Psoas muscle (tissue), 8 donors: ENCODE measurements around the gene PPP1R3A. TPM values are rescaled to one million over a fixed set of nuclear protein-coding genes. Genes with fewer than 3 reads are reported as not detected.
A peak's percentile ranks its signal among the peaks of the same experiment; 100 is the strongest.

Experiments used
- ATAC-seq, 4 donors: fragments of 200-7000 bp; cut with Tn5 transposase; one replicate each; pipeline ENCODE4 v1.9.1; 2020; ENCODE audit warnings: moderate library complexity in 3 of 4, mild to moderate bottlenecking in 2 of 4
- DNase-seq, 2 donors: peaks; one replicate each; pipeline ENCODE4 v3.0.0-alpha.2; 2020
- H3K27ac ChIP-seq: fragments of 200-600 bp; one replicate; pipeline ENCODE4 v1.8.0; 2022
- H3K27me3 ChIP-seq, 3 donors: fragments of 200-600 bp in 1 of 3; one replicate each; pipeline versions ENCODE4 v1.6.1 to v1.8.0; 2013 to 2022; ENCODE audit warnings: low read length in 2 of 3, mild to moderate bottlenecking in 2 of 3, moderate library complexity in 1 of 3; ENCODE audit not compliant: insufficient read depth in 3 of 3
- H3K36me3 ChIP-seq, 2 donors: fragments of 200-600 bp in 1 of 2; one replicate each; pipeline versions ENCODE4 v1.6.1 to v1.8.0; 2013 to 2022; ENCODE audit warnings: low read depth in 1 of 2, mild to moderate bottlenecking in 1 of 2, moderate library complexity in 1 of 2; ENCODE audit not compliant: insufficient read depth in 1 of 2
- H3K4me1 ChIP-seq: fragments of 200-600 bp; one replicate; pipeline ENCODE4 v1.8.0; 2022
- H3K4me3 ChIP-seq: fragments of 200-600 bp; one replicate; pipeline ENCODE4 v1.8.0; 2022; ENCODE audit warnings: mild to moderate bottlenecking
- H3K9me3 ChIP-seq: fragments of 200-600 bp; one replicate; pipeline ENCODE4 v1.8.0; 2022
- WGBS, 3 donors: extraction: QIAGEN DNeasy Blood & Tissue Kit; methylation state at CpG; one replicate each; pipeline versions ENCODE4 v1.1.6 to v1.1.7; 2013; 5-methylcytosine and 5-hydroxymethylcytosine counted together
- intact Hi-C, 2 donors: fragments of 100-400 bp; cut with DNase I; formaldehyde crosslinking; loops; one replicate each; pipeline versions ENCODE4 v1.11.0 to v1.14.2; 2022
- polyA plus RNA-seq, 3 donors: library from polyadenylated mRNA; stranded (reverse); fragments of 200-250 nt; gene quantifications; one replicate each; pipeline ENCODE4 v1.2.3, GENCODE V29; 2013
- total RNA-seq, 4 donors: library from RNA; stranded (reverse); fragmentation: NEBNext Ultra II Directional in 2 of 4; extraction: Animal tissue kit (Norgen Biotek cat#: 25700) in 2 of 4; gene quantifications; one replicate each; pipeline versions ENCODE4 v1.2.1 to v1.2.4, GENCODE V29; 2021 to 2023
- TF ChIP-seq, protein P1 (sequence below): fragments of 200-600 bp; IDR thresholded peaks from one replicate; pipeline ENCODE4 v1.8.0; 2022; ENCODE audit warnings: antibody characterized with exemption
- donor health status: healthy with polysubstance abuse.
- donor health status: DM: no; HTN: no; CAD: no; lungs with moderate emphysema.
- donor health status: Bipolar disorder and iron deficiency.
- donor health status: healthy.
- donor health status: DM: yes; HTN: yes; CAD: no.
- donor health status: DM: no; HTN: no; CAD: no.
- donor health status: DM: no; HTN: no; CAD: no.
- donor health status: DM: yes; HTN: yes; CAD: no.

Gene PPP1R3A
- total and polyA plus RNA-seq, 7 donors, result 1.8 to 124 (median 52.6) TPM

DNA sequence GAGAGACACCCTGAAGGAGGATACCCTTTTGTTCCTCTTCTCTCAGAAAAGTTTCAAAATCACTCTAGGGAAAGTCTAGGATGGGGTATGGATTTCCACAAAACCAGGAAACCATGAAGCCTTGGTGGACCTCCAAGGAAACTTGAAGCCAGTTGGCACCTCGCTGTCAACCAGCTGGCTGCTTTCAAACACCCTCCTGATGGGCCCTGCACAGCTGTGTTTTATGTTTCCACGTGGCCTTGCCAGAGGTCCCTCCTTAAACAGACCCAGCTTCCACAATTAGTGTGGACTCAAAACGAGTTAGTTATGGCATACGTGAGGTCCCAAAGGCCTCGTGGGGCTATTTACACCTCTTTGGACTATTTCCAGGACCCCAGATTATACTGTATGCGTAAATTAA lies 5.9 kb downstream of the PPP1R3A start:
- ATAC-seq (peak; percentile 88 to 94 (median 94)), DNase-seq (peak; percentile 34 to 79)
- H3K27ac ChIP-seq, result peak overlapping the region; percentile 86
- H3K4me3 ChIP-seq, result peak overlapping the region; percentile 68
- 9 to 26% (median 24%) methylated on average over 6 of the region's 6 CpGs for WGBS, 3 donors
- peaks cover 27% of the 10 kb centered on the region for H3K4me1 ChIP-seq
- H3K36me3 ChIP-seq, result no peaks in the 10 kb centered on the region
- TF ChIP-seq, protein P1, sequence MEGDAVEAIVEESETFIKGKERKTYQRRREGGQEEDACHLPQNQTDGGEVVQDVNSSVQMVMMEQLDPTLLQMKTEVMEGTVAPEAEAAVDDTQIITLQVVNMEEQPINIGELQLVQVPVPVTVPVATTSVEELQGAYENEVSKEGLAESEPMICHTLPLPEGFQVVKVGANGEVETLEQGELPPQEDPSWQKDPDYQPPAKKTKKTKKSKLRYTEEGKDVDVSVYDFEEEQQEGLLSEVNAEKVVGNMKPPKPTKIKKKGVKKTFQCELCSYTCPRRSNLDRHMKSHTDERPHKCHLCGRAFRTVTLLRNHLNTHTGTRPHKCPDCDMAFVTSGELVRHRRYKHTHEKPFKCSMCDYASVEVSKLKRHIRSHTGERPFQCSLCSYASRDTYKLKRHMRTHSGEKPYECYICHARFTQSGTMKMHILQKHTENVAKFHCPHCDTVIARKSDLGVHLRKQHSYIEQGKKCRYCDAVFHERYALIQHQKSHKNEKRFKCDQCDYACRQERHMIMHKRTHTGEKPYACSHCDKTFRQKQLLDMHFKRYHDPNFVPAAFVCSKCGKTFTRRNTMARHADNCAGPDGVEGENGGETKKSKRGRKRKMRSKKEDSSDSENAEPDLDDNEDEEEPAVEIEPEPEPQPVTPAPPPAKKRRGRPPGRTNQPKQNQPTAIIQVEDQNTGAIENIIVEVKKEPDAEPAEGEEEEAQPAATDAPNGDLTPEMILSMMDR, result no peak
- no peaks in the 10 kb centered on the region for H3K9me3 ChIP-seq
- H3K27me3 ChIP-seq, result no peaks in the 10 kb centered on the region
- intact Hi-C loops, result loop anchor here (2.0 to 10.0 kb wide), 4 partner anchors 20 to 198 kb away; no protein-coding TSS in a partner anchor

DNA sequence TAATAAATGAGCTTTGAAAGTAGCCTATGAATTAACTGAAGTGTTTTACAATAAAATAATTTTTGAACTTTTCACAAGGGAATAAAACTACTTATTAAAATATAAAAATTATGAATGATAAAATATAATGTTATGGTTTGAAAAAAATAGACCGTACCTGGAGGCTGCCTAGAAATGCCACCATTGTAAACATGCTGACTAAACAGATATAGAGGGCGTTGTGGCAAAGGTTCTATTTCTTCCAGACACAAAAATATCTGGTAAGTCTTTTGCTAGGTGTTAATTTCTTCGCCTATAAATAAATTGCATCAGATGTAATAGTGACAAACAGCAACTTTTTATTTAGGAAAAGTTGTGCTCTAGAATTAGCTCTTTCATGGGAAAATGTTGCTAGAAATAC lies 11.2 kb downstream of the PPP1R3A start:
- intact Hi-C loops, result no loop called here
- peak overlapping the region; percentile 14 for H3K4me3 ChIP-seq
- H3K4me1 ChIP-seq, result peaks cover 56% of the 10 kb centered on the region
- WGBS, 3 donors, result 28 to 51% (median 32%) methylated on average over 3 of the region's 3 CpGs
- H3K27me3 ChIP-seq, result no peaks in the 10 kb centered on the region
- no peak for DNase-seq
- H3K27ac ChIP-seq, result peak overlapping the region; percentile 86
- TF ChIP-seq, protein P1, result no peak
- no peaks in the 10 kb centered on the region for H3K36me3 ChIP-seq
- no peaks in the 10 kb centered on the region for H3K9me3 ChIP-seq
- ATAC-seq, result peak in 1 of 4 donors; percentile 44

DNA sequence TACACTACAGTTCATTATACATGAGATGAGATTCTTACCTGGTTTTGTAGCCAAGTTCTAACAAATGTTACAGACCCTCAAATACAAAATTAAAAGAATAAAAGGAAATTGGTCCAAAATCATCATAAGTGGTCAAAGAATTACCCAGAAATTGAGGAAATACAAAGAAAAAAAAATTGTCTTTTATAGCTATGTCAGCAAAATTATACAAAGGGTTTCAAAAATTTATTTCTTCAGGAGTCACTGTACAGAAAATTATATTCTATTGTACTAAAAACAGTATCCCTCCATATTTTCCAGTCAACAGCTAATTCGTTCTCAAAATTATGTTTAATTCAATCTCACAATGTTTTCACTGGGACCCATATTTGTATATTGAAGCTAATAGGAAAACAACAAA lies 14.3 kb downstream of the PPP1R3A start:
- TF ChIP-seq, protein P1, result no peak
- Histone ChIP-seq H3K4me1 (peaks cover 49% of the 10 kb centered on the region), H3K27ac (peak overlapping the region; percentile 11), H3K36me3 (no peaks in the 10 kb centered on the region), H3K27me3 (no peaks in the 10 kb centered on the region), H3K9me3 (no peaks in the 10 kb centered on the region), H3K4me3 (no peak overlapping the region)
- WGBS, 3 donors, result 50 to 78% (median 58%) methylated on average over 1 of the region's 1 CpG
- intact Hi-C loops, result no loop called here
- no peak for ATAC-seq
- no peak for DNase-seq

DNA sequence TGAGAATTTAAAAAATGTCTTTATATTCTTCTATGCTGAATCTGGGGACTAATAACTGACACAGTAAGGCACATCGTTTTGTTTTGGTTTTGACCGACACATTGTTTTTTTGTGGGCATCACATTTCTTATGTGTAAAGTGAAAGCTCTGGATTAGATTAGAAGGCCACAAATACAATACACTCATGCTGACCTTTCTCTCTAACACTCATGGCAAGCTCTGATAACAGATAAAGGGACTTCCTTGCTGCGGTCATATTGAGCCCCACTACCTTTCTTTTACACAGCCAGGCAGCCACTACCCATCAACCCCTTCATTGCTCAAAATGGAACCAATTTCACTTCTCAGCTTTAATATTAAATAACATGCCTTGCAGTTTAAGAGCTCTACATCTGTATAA lies 26.0 kb downstream of the PPP1R3A start:
- Histone ChIP-seq H3K27me3 (no peaks in the 10 kb centered on the region), H3K9me3 (no peaks in the 10 kb centered on the region), H3K4me3 (peak overlapping the region; percentile 43), H3K36me3 (no peaks in the 10 kb centered on the region), H3K4me1 (peaks cover 57% of the 10 kb centered on the region), H3K27ac (peak overlapping the region; percentile 59)
- intact Hi-C loops, result loop anchor here in 1 of 2 donors (2.0 kb wide), 1 partner anchor 20 kb away; no protein-coding TSS in a partner anchor
- TF ChIP-seq, protein P1, result no peak
- 34 to 49% (median 38%) methylated on average over 3 of the region's 3 CpGs for WGBS, 3 donors
- no peak for DNase-seq
- ATAC-seq, result peak in 2 of 4 donors; percentile 30 to 36

DNA sequence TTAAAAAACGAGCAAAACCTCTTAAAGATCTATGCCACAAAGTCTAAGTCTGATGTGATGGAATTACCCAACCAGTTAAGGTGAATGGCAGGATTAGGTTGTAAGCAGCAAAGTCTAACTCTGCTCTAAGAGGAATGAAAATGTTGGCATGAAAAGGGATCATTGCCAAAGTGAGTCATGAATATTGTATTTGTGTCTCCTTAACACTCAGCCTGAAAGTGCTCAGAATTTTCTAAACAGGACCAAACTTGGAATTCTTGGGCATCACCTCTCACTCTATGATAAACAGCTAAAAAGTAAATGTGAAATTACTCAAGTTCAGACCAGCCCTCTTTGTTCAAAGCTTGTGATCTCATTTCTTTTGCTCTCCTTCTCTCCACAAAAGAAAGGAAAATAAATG lies 27.0 kb downstream of the PPP1R3A start:
- ATAC-seq, result peak in 3 of 4 donors; percentile 38 to 55 (median 52)
- Histone ChIP-seq H3K27ac (peak overlapping the region; percentile 59), H3K27me3 (no peaks in the 10 kb centered on the region), H3K4me3 (no peak overlapping the region), H3K4me1 (peaks cover 49% of the 10 kb centered on the region), H3K36me3 (no peaks in the 10 kb centered on the region), H3K9me3 (no peaks in the 10 kb centered on the region)
- WGBS, 3 donors, result 33 to 55% (median 42%) methylated on average over 1 of the region's 1 CpG
- TF ChIP-seq, protein P1, result no peak
- intact Hi-C loops, result loop anchor here in 1 of 2 donors (2.0 kb wide), 1 partner anchor 21 kb away; no protein-coding TSS in a partner anchor
- DNase-seq, result no peak
